Measurements from ENCODE around the gene PKIB. TPM values are rescaled to one million over a fixed set of nuclear protein-coding genes. Genes with fewer than 3 reads are reported as not detected.
A peak's percentile ranks its signal among the peaks of the same experiment; 100 is the strongest.
"Not testable (repeated sequence)": the region's sequence is repeated elsewhere in the genome, so short reads cannot be mapped to it uniquely, and the experiment has no call there.

Gene PKIB
- total RNA-seq, 1 donor from 2014 or later, result 48.1 TPM

DNA sequence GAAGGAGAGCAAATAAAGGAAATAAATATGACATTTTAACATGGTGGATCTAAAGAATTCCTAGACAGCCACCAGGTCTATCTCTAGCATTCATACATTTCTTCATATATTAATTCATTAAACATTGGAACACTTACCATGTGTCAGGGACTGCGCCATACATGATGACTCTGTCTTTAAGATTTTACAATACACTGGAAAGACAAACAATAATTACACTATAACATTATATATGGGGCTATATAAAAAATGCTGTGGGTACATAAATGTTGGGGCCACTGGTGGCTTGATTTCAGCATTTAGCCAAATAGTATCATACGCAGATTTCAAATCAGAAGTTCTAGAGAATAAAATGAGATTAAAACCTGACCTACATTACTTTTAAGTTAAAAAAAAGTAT is 33.3 kb upstream of the PKIB start:
- Mint-ChIP-seq H3K4me3 (ENCODE audit: unreplicated experiment) (no peak overlapping the region), H3K27ac (ENCODE audit: unreplicated experiment) (no peak overlapping the region), H3K9me3 (ENCODE audit: unreplicated experiment) (peaks cover 10% of the 10 kb centered on the region), H3K36me3 (ENCODE audit: unreplicated experiment) (peaks cover 42% of the 10 kb centered on the region), H3K27me3 (ENCODE audit: unreplicated experiment) (no peaks in the 10 kb centered on the region), H3K4me1 (ENCODE audit: low read depth, unreplicated experiment) (no peaks in the 10 kb centered on the region)
- no peak for DNase-seq
- no peak for TF ChIP-seq CTCF (IDR thresholded peaks at IDR 0.05; ENCODE audit: partially characterized antibody, unreplicated experiment)

DNA sequence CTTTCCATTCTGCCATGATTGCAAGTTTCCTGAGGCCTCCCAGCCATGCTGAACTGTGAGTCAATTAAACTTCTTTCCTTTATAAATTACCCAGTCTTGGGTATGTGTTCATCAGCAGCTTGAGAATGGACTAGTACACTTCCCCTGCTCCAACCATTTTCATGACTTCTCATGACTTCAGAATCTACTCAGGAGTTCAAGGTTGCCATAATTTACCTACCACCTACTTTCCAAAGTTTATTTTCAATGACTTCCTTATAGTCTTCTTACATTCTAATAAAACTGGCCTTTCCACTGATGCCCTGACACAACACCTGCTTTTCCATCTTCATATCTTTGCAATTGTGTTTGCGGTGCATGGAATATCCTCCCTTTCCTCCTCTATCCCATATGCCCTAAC is 31.2 kb upstream of the PKIB start:
- Mint-ChIP-seq H3K9me3 (ENCODE audit: unreplicated experiment) (peaks cover 4% of the 10 kb centered on the region), H3K27ac (ENCODE audit: unreplicated experiment) (no peak overlapping the region), H3K4me3 (ENCODE audit: unreplicated experiment) (no peak overlapping the region), H3K27me3 (ENCODE audit: unreplicated experiment) (no peaks in the 10 kb centered on the region), H3K36me3 (ENCODE audit: unreplicated experiment) (peaks cover 27% of the 10 kb centered on the region), H3K4me1 (ENCODE audit: low read depth, unreplicated experiment) (no peaks in the 10 kb centered on the region)
- DNase-seq, result no peak
- TF ChIP-seq CTCF (IDR thresholded peaks at IDR 0.05; ENCODE audit: partially characterized antibody, unreplicated experiment), result no peak

- Mint-ChIP-seq H3K36me3 (ENCODE audit: unreplicated experiment) (peaks cover 23% of the 10 kb centered on the region), H3K27ac (ENCODE audit: unreplicated experiment) (no peak overlapping the region), H3K4me1 (ENCODE audit: low read depth, unreplicated experiment) (no peaks in the 10 kb centered on the region), H3K9me3 (ENCODE audit: unreplicated experiment) (peaks cover 1% of the 10 kb centered on the region), H3K4me3 (ENCODE audit: unreplicated experiment) (no peak overlapping the region), H3K27me3 (ENCODE audit: unreplicated experiment) (no peaks in the 10 kb centered on the region)
- TF ChIP-seq CTCF (IDR thresholded peaks at IDR 0.05; ENCODE audit: partially characterized antibody, unreplicated experiment), result peak; percentile 35
- no peak for DNase-seq
Measured at GRCh38 chr6:122580737-122581136, 29.5 kb upstream of the PKIB start.

DNA sequence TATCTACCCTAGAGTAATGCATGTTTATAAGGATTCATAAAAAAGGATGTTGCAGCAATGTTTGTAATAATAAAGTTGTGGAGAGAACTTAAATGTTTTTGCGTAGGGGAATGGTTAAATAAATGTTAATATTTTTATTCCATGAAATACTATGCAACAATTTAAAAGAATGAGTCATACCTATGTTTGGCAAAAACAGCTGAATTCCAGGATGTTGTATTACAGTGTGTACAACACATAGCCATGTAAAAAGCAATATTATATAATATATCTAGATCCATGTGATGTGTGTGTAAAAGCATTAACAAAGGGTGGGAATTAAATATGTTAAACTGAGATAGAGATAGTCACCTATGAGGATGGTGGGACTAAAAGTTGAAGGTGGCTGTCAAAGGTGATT is 21.1 kb upstream of the PKIB start:
- Mint-ChIP-seq H3K4me3 (ENCODE audit: unreplicated experiment) (no peak overlapping the region), H3K27me3 (ENCODE audit: unreplicated experiment) (peaks cover 3% of the 10 kb centered on the region), H3K36me3 (ENCODE audit: unreplicated experiment) (peaks cover 11% of the 10 kb centered on the region), H3K27ac (ENCODE audit: unreplicated experiment) (no peak overlapping the region), H3K4me1 (ENCODE audit: low read depth, unreplicated experiment) (peaks cover 1% of the 10 kb centered on the region), H3K9me3 (ENCODE audit: unreplicated experiment) (no peaks in the 10 kb centered on the region)
- no peak for DNase-seq
- no peak for TF ChIP-seq CTCF (IDR thresholded peaks at IDR 0.05; ENCODE audit: partially characterized antibody, unreplicated experiment)

GRCh38 chr6:122598295-122598694 is 11.9 kb upstream of the PKIB start:
- H3K27me3 Mint-ChIP-seq (ENCODE audit: unreplicated experiment), result not testable (repeated sequence)
- H3K36me3 Mint-ChIP-seq (ENCODE audit: unreplicated experiment), result peaks cover 30% of the 10 kb centered on the region

GRCh38 chr6:122604676-122605075 is 5.5 kb upstream of the PKIB start:
- Mint-ChIP-seq H3K4me3 (ENCODE audit: unreplicated experiment) (no peak overlapping the region), H3K36me3 (ENCODE audit: unreplicated experiment) (peaks cover 2% of the 10 kb centered on the region), H3K9me3 (ENCODE audit: unreplicated experiment) (peaks cover 2% of the 10 kb centered on the region), H3K4me1 (ENCODE audit: low read depth, unreplicated experiment) (no peaks in the 10 kb centered on the region), H3K27me3 (ENCODE audit: unreplicated experiment) (peaks cover 1% of the 10 kb centered on the region), H3K27ac (ENCODE audit: unreplicated experiment) (no peak overlapping the region)
- no peak for DNase-seq
- TF ChIP-seq CTCF (IDR thresholded peaks at IDR 0.05; ENCODE audit: partially characterized antibody, unreplicated experiment), result no peak

More at GRCh38 chr6:122598295-122598694, 11.9 kb upstream of the PKIB start:
- H3K27ac Mint-ChIP-seq (ENCODE audit: unreplicated experiment); DNase-seq; H3K4me1 Mint-ChIP-seq (ENCODE audit: low read depth, unreplicated experiment); H3K9me3 Mint-ChIP-seq (ENCODE audit: unreplicated experiment); H3K4me3 Mint-ChIP-seq (ENCODE audit: unreplicated experiment): not testable (repeated sequence)

Measured in glutamatergic neuron (in vitro differentiated cells).